ENCODE measurements around the gene PIP5K1C. TPM values are rescaled to one million over a fixed set of nuclear protein-coding genes. Genes with fewer than 3 reads are reported as not detected.

The PIP5K1C gene
- total and polyA plus RNA-seq, 10 of the 15 experiments (the other 5 are each of a cell fraction or from before 2014, with no cell fraction given): 0.39 to 19.6 (median 5.3) TPM

DNA sequence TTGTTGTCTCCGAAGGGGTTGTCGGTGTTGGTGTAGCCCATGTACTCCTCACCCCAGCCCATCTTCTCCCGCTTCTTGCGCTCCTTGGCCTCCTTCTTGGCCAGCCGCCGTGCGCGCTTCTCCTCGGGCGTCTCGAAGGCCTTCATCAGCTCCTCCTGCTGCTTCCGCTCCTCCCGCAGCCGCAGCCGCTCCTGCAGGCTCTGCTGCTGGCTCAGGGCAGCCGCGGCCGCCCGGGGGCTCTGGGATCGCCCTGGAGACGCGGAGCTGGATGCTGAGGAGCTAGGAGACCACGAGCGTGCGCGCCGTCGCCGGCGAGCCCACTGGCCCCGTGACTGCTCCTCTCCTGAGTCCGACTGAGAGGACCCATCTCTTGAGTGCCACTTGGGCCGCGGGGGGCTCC is 76.6 kb downstream of the PIP5K1C start:
- peaks cover 21% of the 10 kb centered on the region for H3K79me2 ChIP-seq (ENCODE audit: control insufficient read depth, insufficient read depth, low read length)
- H3K9me3 ChIP-seq (replicated peaks; ENCODE audit: control insufficient read depth, insufficient read depth, low read length): no peaks in the 10 kb centered on the region
- BruUV-seq (replicated peaks): no TSS peak
- intact Hi-C loops (cut with micrococcal nuclease; ENCODE audit: unreplicated experiment): no loop called here
- no peak for FAIRE-seq
- no peak overlapping the region for H3K4me2 ChIP-seq (ENCODE audit: control insufficient read depth, insufficient read depth)
- TF ChIP-seq, protein P1, sequence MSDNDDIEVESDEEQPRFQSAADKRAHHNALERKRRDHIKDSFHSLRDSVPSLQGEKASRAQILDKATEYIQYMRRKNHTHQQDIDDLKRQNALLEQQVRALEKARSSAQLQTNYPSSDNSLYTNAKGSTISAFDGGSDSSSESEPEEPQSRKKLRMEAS (IDR thresholded peaks at IDR 0.05; ENCODE audit: low read depth, low read length): no peak
- TF ChIP-seq CEBPB (IDR thresholded peaks at IDR 0.05; ENCODE audit: borderline replicate concordance in 1 of 2, low read depth in 2 of 2, low read length in 2 of 2) (no peak), POU2F2 (IDR thresholded peaks at IDR 0.05; ENCODE audit: borderline replicate concordance, low read depth, low read length) (no peak), NFYA (IDR thresholded peaks at IDR 0.05; ENCODE audit: borderline replicate concordance, low read depth, low read length) (no peak), BRCA1 (IDR thresholded peaks at IDR 0.05; ENCODE audit: low read depth, low read length) (no peak), SPI1 (IDR thresholded peaks at IDR 0.05; ENCODE audit: borderline replicate concordance, insufficient read depth, low read depth, low read length) (no peak), SIX5 (IDR thresholded peaks at IDR 0.05; ENCODE audit: low read depth, low read length, severe bottlenecking) (no peak), POLR2A (IDR thresholded peaks at IDR 0.05; ENCODE audit: low read depth, low read length) (no peak), SMAD1 (IDR thresholded peaks at IDR 0.05; ENCODE audit: low read depth, partially characterized antibody) (no peak), RFX5 (IDR thresholded peaks at IDR 0.05; ENCODE audit: low read depth, low read length) (no peak)
- TF ChIP-seq, protein P2, sequence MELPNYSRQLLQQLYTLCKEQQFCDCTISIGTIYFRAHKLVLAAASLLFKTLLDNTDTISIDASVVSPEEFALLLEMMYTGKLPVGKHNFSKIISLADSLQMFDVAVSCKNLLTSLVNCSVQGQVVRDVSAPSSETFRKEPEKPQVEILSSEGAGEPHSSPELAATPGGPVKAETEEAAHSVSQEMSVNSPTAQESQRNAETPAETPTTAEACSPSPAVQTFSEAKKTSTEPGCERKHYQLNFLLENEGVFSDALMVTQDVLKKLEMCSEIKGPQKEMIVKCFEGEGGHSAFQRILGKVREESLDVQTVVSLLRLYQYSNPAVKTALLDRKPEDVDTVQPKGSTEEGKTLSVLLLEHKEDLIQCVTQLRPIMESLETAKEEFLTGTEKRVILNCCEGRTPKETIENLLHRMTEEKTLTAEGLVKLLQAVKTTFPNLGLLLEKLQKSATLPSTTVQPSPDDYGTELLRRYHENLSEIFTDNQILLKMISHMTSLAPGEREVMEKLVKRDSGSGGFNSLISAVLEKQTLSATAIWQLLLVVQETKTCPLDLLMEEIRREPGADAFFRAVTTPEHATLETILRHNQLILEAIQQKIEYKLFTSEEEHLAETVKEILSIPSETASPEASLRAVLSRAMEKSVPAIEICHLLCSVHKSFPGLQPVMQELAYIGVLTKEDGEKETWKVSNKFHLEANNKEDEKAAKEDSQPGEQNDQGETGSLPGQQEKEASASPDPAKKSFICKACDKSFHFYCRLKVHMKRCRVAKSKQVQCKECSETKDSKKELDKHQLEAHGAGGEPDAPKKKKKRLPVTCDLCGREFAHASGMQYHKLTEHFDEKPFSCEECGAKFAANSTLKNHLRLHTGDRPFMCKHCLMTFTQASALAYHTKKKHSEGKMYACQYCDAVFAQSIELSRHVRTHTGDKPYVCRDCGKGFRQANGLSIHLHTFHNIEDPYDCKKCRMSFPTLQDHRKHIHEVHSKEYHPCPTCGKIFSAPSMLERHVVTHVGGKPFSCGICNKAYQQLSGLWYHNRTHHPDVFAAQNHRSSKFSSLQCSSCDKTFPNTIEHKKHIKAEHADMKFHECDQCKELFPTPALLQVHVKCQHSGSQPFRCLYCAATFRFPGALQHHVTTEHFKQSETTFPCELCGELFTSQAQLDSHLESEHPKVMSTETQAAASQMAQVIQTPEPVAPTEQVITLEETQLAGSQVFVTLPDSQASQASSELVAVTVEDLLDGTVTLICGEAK (IDR thresholded peaks at IDR 0.05; ENCODE audit: borderline replicate concordance): no peak
- TF ChIP-seq, protein P3, sequence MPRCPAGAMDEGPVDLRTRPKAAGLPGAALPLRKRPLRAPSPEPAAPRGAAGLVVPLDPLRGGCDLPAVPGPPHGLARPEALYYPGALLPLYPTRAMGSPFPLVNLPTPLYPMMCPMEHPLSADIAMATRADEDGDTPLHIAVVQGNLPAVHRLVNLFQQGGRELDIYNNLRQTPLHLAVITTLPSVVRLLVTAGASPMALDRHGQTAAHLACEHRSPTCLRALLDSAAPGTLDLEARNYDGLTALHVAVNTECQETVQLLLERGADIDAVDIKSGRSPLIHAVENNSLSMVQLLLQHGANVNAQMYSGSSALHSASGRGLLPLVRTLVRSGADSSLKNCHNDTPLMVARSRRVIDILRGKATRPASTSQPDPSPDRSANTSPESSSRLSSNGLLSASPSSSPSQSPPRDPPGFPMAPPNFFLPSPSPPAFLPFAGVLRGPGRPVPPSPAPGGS (IDR thresholded peaks at IDR 0.05; ENCODE audit: borderline replicate concordance, insufficient read depth, low read depth, low read length, poor library complexity, severe bottlenecking): no peak
- no peaks in the 10 kb centered on the region for H4K20me1 ChIP-seq (ENCODE audit: control insufficient read depth, insufficient read depth)
- peaks cover 8% of the 10 kb centered on the region for H3K4me1 ChIP-seq (ENCODE audit: control insufficient read depth, insufficient read depth, low read length)
- ChIA-PET CTCF (interaction anchor here (1.2 kb wide), 1 partner anchor 31 kb away, joined by 3 read pairs; no protein-coding TSS in a partner anchor), POLR2A (no interaction called here), SMC1A (ENCODE audit: uncharacterized antibody, unreplicated experiment) (no interaction called here), RAD21 (ENCODE audit: unreplicated experiment) (no interaction called here)
- DNase-seq (ENCODE audit: low read depth, low spot score): no peak
- no peak overlapping the region for H3K9ac ChIP-seq (ENCODE audit: control insufficient read depth, insufficient read depth, low read length)
- H3K27ac ChIP-seq (ENCODE audit: control insufficient read depth, insufficient read depth): no peak overlapping the region
- in situ Hi-C loops (cut with MboI): no loop called here
- no peak overlapping the region for H3K4me3 ChIP-seq
- 95% methylated on average over 34 of the region's 34 CpGs for WGBS (ENCODE audit: insufficient coverage, insufficient replicate concordance, low lambda C conversion rate, missing lambda C conversion rate)
- peaks cover 0 to 9% of the 10 kb centered on the region in 2 experiments; a peak in 3 of 4 replicates for H3K36me3 ChIP-seq (ENCODE audit: control insufficient read depth in 2 of 2, insufficient read depth in 2 of 2, low read length in 1 of 2)
- H3K27me3 ChIP-seq (replicated peaks in 1 of 2; ENCODE audit: control insufficient read depth in 2 of 2, insufficient read depth in 2 of 2, low read length in 1 of 2): no peaks in the 10 kb centered on the region
- H2AFZ ChIP-seq (ENCODE audit: control insufficient read depth, low read depth, low read length): no peak overlapping the region
- no peak for ATAC-seq
